HepG2 (cell line): Measurements from ENCODE around the gene SLC23A3. TPM values are rescaled to one million over a fixed set of nuclear protein-coding genes. Genes with fewer than 3 reads are reported as not detected.

Experiments
- DZIP1 ChIP-seq: sonication (generic); formaldehyde crosslinking; IDR thresholded peaks from 2 replicates; pipeline ENCODE4 v1.5.0; 2020; ENCODE audit warnings: mild to moderate bottlenecking, missing genetic modification reagents
- IRF9 ChIP-seq: sonication (generic); formaldehyde crosslinking; IDR thresholded peaks from 2 replicates; pipeline ENCODE4 v1.8.0; 2022; ENCODE audit warnings: missing genetic modification reagents, mild to moderate bottlenecking, borderline replicate concordance
- MAFG ChIP-seq: sonication (generic); formaldehyde crosslinking; IDR thresholded peaks from 2 replicates; pipeline ENCODE4 v1.5.1; 2020; ENCODE audit warnings: mild to moderate bottlenecking, missing genetic modification reagents
- NFE2L2 ChIP-seq: fragments of 150-350 bp; IDR thresholded peaks from 2 replicates; pipeline ENCODE4 v1.6.1; 2014; ENCODE audit warnings: low read length
- PLSCR1 ChIP-seq: sonication (generic); formaldehyde crosslinking; IDR thresholded peaks from 2 replicates; pipeline ENCODE4 v1.5.0; 2020; ENCODE audit warnings: missing genetic modification reagents, mild to moderate bottlenecking, borderline replicate concordance
- SAP130 ChIP-seq: IDR thresholded peaks from 2 replicates; pipeline ENCODE4 v1.6.1; 2016; ENCODE audit warnings: low read depth
- ZFP1 ChIP-seq: IDR thresholded peaks from 2 replicates; pipeline ENCODE4 v1.6.1; 2016
- ZFP36L2 ChIP-seq: sonication (generic); formaldehyde crosslinking; IDR thresholded peaks from 2 replicates; pipeline ENCODE4 v1.4.0; 2020; ENCODE audit warnings: missing genetic modification reagents
- ZNF143 ChIP-seq: sonication (generic); formaldehyde crosslinking; IDR thresholded peaks from 2 replicates; pipeline ENCODE4 v1.4.0; 2020; ENCODE audit warnings: missing genetic modification reagents
- ZNF790 ChIP-seq: sonication (generic); formaldehyde crosslinking; IDR thresholded peaks from 2 replicates; pipeline ENCODE4 v1.8.0; 2022; ENCODE audit warnings: missing genetic modification reagents, mild to moderate bottlenecking, borderline replicate concordance
- polyA plus RNA-seq, 8 experiments: library from polyadenylated mRNA; depleted of rRNA in 3 of 8; stranded (reverse) in 7 of 8; unstranded in 1 of 8; fragments of >200 nt; fragmentation: Illumina TruSeq in 4 of 8; extraction: Trizol in 4 of 8; gene quantifications; 2 replicates each; pipeline versions ENCODE4 v1.2.1 to v1.2.3, GENCODE V29; 2011 to 2016; ENCODE audit warnings: low read depth in 4 of 8, missing spikeins in 1 of 8, mixed read lengths in 1 of 8; ENCODE audit not compliant: insufficient read depth in 1 of 8
- total RNA-seq, 5 experiments: library from RNA; depleted of rRNA; stranded (reverse); fragments of >200 nt; fragmentation: Illumina TruSeq; extraction: Trizol; gene quantifications; 2 replicates each; pipeline ENCODE4 v1.2.3, GENCODE V29; 2016; ENCODE audit warnings: low read depth in 1 of 5
- TF ChIP-seq, protein P1 (sequence below): sonication (generic); formaldehyde crosslinking; IDR thresholded peaks from one replicate; pipeline ENCODE4 v1.5.1; 2020; ENCODE audit warnings: mild to moderate bottlenecking, missing genetic modification reagents; ENCODE audit errors: not compliant biosample characterization
- TF ChIP-seq, protein P2 (sequence below): sonication (generic); formaldehyde crosslinking; IDR thresholded peaks from 2 replicates; pipeline ENCODE4 v1.4.0; 2020; ENCODE audit warnings: missing genetic modification reagents, low read depth, mild to moderate bottlenecking, borderline replicate concordance

SLC23A3 gene
- total and polyA plus RNA-seq, 2 of the 13 experiments (the other 11 are each of a cell fraction or from before 2014, with no cell fraction given), result 0.38 to 0.78 TPM

- TF ChIP-seq DZIP1 (CRISPR knock-in tag) (no peak; the same call in 1 of the 2 replicates), SAP130 (CRISPR knock-in tag) (peak; percentile 99), ZFP36L2 (CRISPR knock-in tag) (peak; percentile 40), NFE2L2 (no peak), ZNF790 (CRISPR knock-in tag) (peak; percentile 96; the same call in 1 of the 2 replicates), IRF9 (peak; percentile 97), ZNF143 (CRISPR knock-in tag) (peak; percentile 60), MAFG (CRISPR knock-in tag) (no peak), ZFP1 (CRISPR knock-in tag) (peak; percentile 59; the same call in 1 of the 2 replicates), PLSCR1 (peak; percentile 91; the same call in 1 of the 2 replicates)
- TF ChIP-seq, protein P1, sequence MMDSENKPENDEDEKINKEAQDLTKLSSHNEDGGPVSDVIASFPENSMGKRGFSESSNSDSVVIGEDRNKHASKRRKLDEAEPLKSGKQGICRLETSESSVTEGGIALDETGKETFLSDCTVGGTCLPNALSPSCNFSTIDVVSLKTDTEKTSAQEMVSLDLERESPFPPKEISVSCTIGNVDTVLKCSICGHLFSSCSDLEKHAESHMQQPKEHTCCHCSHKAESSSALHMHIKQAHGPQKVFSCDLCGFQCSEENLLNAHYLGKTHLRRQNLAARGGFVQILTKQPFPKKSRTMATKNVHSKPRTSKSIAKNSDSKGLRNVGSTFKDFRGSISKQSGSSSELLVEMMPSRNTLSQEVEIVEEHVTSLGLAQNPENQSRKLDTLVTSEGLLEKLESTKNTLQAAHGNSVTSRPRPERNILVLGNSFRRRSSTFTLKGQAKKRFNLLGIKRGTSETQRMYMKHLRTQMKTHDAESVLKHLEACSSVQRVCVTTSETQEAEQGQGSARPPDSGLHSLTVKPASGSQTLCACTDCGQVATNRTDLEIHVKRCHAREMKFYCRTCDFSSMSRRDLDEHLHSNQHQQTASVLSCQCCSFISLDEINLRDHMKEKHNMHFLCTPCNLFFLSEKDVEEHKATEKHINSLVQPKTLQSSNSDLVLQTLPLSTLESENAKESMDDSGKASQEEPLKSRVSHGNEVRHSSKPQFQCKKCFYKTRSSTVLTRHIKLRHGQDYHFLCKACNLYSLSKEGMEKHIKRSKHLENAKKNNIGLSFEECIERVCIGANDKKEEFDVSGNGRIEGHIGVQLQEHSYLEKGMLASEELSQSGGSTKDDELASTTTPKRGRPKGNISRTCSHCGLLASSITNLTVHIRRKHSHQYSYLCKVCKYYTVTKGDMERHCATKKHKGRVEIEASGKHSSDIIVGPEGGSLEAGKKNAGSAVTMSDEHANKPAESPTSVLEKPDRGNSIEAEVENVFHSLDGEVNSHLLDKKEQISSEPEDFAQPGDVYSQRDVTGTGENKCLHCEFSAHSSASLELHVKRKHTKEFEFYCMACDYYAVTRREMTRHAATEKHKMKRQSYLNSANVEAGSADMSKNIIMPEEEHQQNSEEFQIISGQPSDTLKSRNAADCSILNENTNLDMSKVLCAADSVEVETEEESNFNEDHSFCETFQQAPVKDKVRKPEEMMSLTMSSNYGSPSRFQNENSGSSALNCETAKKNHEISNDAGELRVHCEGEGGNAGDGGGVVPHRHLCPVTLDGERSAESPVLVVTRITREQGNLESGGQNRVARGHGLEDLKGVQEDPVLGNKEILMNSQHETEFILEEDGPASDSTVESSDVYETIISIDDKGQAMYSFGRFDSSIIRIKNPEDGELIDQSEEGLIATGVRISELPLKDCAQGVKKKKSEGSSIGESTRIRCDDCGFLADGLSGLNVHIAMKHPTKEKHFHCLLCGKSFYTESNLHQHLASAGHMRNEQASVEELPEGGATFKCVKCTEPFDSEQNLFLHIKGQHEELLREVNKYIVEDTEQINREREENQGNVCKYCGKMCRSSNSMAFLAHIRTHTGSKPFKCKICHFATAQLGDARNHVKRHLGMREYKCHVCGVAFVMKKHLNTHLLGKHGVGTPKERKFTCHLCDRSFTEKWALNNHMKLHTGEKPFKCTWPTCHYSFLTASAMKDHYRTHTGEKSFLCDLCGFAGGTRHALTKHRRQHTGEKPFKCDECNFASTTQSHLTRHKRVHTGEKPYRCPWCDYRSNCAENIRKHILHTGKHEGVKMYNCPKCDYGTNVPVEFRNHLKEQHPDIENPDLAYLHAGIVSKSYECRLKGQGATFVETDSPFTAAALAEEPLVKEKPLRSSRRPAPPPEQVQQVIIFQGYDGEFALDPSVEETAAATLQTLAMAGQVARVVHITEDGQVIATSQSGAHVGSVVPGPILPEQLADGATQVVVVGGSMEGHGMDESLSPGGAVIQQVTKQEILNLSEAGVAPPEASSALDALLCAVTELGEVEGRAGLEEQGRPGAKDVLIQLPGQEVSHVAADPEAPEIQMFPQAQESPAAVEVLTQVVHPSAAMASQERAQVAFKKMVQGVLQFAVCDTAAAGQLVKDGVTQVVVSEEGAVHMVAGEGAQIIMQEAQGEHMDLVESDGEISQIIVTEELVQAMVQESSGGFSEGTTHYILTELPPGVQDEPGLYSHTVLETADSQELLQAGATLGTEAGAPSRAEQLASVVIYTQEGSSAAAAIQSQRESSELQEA, result peak; percentile 98
- TF ChIP-seq, protein P2, sequence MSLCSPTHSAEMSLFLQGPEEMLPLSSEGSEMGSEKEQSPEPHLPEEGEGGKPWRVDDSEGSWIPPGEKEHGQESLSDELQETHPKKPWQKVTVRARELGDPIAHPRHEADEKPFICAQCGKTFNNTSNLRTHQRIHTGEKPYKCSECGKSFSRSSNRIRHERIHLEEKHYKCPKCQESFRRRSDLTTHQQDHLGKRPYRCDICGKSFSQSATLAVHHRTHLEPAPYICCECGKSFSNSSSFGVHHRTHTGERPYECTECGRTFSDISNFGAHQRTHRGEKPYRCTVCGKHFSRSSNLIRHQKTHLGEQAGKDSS, result no peak; the same call in none of the 2 replicates
Measured at GRCh38 chr2:219218732-219219701, 49.2 kb upstream of the SLC23A3 start, which contains the start of gene ABCB6 (continued).
